ENCODE data around the gene GJB6.

- no peak for TF ChIP-seq CTCF (IDR thresholded peaks at IDR 0.05; ENCODE audit: insufficient read depth, low read length)
- TF ChIP-seq POLR2AphosphoS5 (IDR thresholded peaks at IDR 0.05; ENCODE audit: low read depth) = no peak
Observed at GRCh38 chr13:20219577-20219976, 12.5 kb downstream of the GJB6 start.
